Panc1 (cell line): Measurements from ENCODE around the gene ZBTB7C. TPM values are rescaled to one million over a fixed set of nuclear protein-coding genes. Genes with fewer than 3 reads are reported as not detected.

Source experiments
- ATAC-seq: fragments of 200-7000 bp; cut with Tn5 transposase; 2 replicates; pipeline ENCODE4 v1.9.1; 2020; ENCODE audit warnings: mild to moderate bottlenecking, moderate library complexity
- BruUV-seq: library from RNA; stranded (reverse); fragments of 400-500 nt; replicated peaks from 2 replicates; lab custom pipeline; 2021; lab: Mats Ljungman, UMichigan
- CTCF ChIA-PET: fragments of 300-600 bp; sonication (Branson Sonifier 250); formaldehyde crosslinking; loops from one replicate; lab custom pipeline; 2022; ENCODE audit warnings: antibody characterized with exemption; lab: Charles Lee
- POLR2A ChIA-PET: fragments of 300-600 bp; sonication (Branson Sonifier 250); formaldehyde crosslinking; loops from one replicate; lab custom pipeline; 2022; ENCODE audit warnings: antibody characterized with exemption; lab: Charles Lee
- DNase-seq: peaks from one replicate; pipeline ENCODE4 v3.0.0-alpha.2; 2010; ENCODE audit warnings: low read depth, low spot score
- H3K27ac ChIP-seq: 2 replicates; pipeline ENCODE4 v1.5.1; 2011; ENCODE audit warnings: mild to moderate bottlenecking, low read length, inconsistent platforms
- H3K27me3 ChIP-seq: fragments of 200-500 bp; sonication (Bioruptor generic); 2 replicates; pipeline ENCODE4 v1.6.0; 2014; ENCODE audit warnings: low read length, inconsistent platforms; ENCODE audit not compliant: control insufficient read depth, insufficient read depth
- H3K36me3 ChIP-seq: fragments of 200-500 bp; sonication (Bioruptor generic); 2 replicates; pipeline ENCODE4 v1.5.1; 2014; ENCODE audit warnings: inconsistent platforms, mild to moderate bottlenecking, low read length, moderate library complexity; ENCODE audit not compliant: control insufficient read depth, insufficient read depth
- H3K4me1 ChIP-seq: 2 replicates; pipeline ENCODE4 v1.5.1; 2011; ENCODE audit warnings: inconsistent platforms, mild to moderate bottlenecking, low read length, moderate library complexity; ENCODE audit not compliant: control insufficient read depth, insufficient read depth
- H3K4me3 ChIP-seq, 2 experiments: 2 replicates each; pipeline ENCODE4 v1.5.1; 2011 to 2012; ENCODE audit warnings: low read depth in 2 of 2, low read length in 2 of 2, mild to moderate bottlenecking in 2 of 2, inconsistent platforms in 1 of 2, moderate library complexity in 1 of 2
- H3K9me3 ChIP-seq: fragments of 200-500 bp; sonication (Bioruptor generic); 2 replicates; pipeline ENCODE4 v1.5.1; 2014; ENCODE audit warnings: low read depth, mild to moderate bottlenecking, inconsistent platforms, low read length, moderate library complexity; ENCODE audit not compliant: control insufficient read depth, insufficient read depth
- POLR2AphosphoS5 ChIP-seq: IDR thresholded peaks from 2 replicates; pipeline ENCODE4 v1.6.1; 2012; ENCODE audit warnings: mild to moderate bottlenecking, low read depth, low read length, moderate library complexity
- SIN3A ChIP-seq: IDR thresholded peaks from 2 replicates; pipeline ENCODE4 v1.6.1; 2012; ENCODE audit warnings: low read depth, mild to moderate bottlenecking, low read length, moderate library complexity, borderline replicate concordance; ENCODE audit not compliant: insufficient read depth
- TCF7L2 ChIP-seq: IDR thresholded peaks from 2 replicates; pipeline ENCODE4 v1.6.1; 2011; ENCODE audit warnings: mild to moderate bottlenecking, low read depth, low read length, inconsistent platforms
- in situ Hi-C: cut with HindIII; loops from 2 replicates; pipeline ENCODE4 v1.10.0; 2016; ENCODE audit warnings: low sequenced_read_pairs, low pct_unique_long_range_greater_than_20kb
- intact Hi-C: fragments of 100-400 bp; cut with micrococcal nuclease; formaldehyde crosslinking; loops from one replicate; pipeline ENCODE4 v1.10.0; 2022; ENCODE audit not compliant: unreplicated experiment
- total RNA-seq: library from RNA; stranded (reverse); gene quantifications from one replicate; pipeline ENCODE4 v1.2.1, GENCODE V29; 2021; ENCODE audit not compliant: unreplicated experiment
- TF ChIP-seq, protein P1 (sequence below), 2 experiments: IDR thresholded peaks; 2 replicates each; pipeline ENCODE4 v1.6.1; 2011 to 2012; ENCODE audit warnings: low read depth in 2 of 2, control low read depth in 1 of 2, low read length in 1 of 2, mild to moderate bottlenecking in 1 of 2, moderate library complexity in 1 of 2; ENCODE audit not compliant: insufficient read depth in 1 of 2
- TF ChIP-seq, protein P2 (sequence below): fragments of 450-650 bp; IDR thresholded peaks from 2 replicates; pipeline ENCODE4 v1.5.1; 2017; ENCODE audit warnings: mild to moderate bottlenecking

Gene ZBTB7C
- total RNA-seq, 1 experiment from 2014 or later, result 0.03 TPM

DNA sequence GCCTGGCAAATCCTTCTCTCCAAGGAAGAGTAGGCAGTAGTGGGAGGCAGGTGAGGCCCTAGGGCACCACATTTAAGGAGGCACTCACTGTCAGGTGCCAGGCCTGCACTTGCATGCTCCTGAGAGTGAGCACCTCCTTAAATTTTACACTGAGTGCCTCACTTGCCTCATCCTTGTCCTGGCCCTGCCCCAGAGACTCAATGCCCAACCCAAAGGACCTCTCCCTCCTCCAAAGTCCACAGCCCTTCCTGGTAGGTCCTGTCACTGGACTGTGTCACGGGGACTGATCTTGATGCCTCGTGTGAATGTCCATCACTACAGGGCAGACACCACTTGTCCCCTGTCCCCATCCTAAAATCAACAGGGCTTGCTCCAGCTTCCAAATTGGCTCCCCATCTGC is 235.6 kb downstream of the ZBTB7C start:
- POLR2A ChIA-PET, result no interaction called here
- intact Hi-C loops (no loop called here), in situ Hi-C loops (no loop called here)

DNA sequence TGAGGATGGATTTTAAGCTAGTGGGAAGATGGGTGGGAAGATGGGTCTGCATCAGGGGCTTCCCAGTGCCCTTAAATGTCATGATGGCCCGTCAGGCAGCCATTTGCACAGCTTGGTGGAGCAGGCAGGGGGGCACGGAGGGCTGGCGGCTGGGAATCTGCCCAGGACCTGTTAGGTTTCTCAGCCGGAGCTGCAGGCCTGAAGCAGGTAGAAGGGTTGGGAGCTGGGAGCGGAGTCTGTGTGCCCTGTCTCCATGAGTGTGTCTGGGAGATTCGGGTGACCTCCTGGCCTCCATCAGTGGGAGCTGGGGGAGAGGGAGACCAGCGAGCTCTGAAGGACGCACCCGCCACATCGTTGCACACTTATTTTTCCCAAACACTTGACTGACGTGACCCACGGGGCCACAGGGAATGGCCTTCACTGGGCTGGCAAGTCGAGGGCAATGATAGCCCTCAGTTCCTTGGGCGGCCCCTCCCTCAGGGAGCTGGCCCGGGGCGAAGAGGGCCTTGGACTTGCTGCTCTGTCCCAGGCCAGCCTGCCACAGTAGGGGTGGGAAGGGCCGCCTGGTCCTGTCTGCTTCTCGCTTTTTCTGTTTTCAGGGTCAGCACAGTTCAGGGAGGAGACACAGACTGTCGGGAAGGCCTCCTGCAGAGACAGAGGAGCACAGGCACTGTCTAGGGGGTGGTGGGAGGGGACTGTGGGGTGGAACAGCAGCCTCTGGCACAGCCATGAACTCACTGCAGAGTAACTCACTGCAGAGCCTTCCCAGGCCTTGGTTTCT is 236.8 kb downstream of the ZBTB7C start:
- Histone ChIP-seq H3K9me3 (no peaks in the 10 kb centered on the region), H3K4me3 (no peak overlapping the region), H3K27ac (no peak overlapping the region), H3K4me1 (no peaks in the 10 kb centered on the region), H3K36me3 (no peaks in the 10 kb centered on the region), H3K27me3 (no peaks in the 10 kb centered on the region; the same call in 1 of the 2 replicates)
- in situ Hi-C loops, result no loop called here
- intact Hi-C loops, result no loop called here
- no peak for DNase-seq
- no peak for ATAC-seq
- POLR2A ChIA-PET, result no interaction called here
- no TSS peak for BruUV-seq
- CTCF ChIA-PET, result no interaction called here
- TF ChIP-seq, protein P1, sequence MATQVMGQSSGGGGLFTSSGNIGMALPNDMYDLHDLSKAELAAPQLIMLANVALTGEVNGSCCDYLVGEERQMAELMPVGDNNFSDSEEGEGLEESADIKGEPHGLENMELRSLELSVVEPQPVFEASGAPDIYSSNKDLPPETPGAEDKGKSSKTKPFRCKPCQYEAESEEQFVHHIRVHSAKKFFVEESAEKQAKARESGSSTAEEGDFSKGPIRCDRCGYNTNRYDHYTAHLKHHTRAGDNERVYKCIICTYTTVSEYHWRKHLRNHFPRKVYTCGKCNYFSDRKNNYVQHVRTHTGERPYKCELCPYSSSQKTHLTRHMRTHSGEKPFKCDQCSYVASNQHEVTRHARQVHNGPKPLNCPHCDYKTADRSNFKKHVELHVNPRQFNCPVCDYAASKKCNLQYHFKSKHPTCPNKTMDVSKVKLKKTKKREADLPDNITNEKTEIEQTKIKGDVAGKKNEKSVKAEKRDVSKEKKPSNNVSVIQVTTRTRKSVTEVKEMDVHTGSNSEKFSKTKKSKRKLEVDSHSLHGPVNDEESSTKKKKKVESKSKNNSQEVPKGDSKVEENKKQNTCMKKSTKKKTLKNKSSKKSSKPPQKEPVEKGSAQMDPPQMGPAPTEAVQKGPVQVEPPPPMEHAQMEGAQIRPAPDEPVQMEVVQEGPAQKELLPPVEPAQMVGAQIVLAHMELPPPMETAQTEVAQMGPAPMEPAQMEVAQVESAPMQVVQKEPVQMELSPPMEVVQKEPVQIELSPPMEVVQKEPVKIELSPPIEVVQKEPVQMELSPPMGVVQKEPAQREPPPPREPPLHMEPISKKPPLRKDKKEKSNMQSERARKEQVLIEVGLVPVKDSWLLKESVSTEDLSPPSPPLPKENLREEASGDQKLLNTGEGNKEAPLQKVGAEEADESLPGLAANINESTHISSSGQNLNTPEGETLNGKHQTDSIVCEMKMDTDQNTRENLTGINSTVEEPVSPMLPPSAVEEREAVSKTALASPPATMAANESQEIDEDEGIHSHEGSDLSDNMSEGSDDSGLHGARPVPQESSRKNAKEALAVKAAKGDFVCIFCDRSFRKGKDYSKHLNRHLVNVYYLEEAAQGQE (IDR thresholded peaks at IDR 0.05; ENCODE audit: insufficient read depth in 1 of 2, low read depth in 2 of 2, low read length in 1 of 2), result no peak
- TF ChIP-seq, protein P2, sequence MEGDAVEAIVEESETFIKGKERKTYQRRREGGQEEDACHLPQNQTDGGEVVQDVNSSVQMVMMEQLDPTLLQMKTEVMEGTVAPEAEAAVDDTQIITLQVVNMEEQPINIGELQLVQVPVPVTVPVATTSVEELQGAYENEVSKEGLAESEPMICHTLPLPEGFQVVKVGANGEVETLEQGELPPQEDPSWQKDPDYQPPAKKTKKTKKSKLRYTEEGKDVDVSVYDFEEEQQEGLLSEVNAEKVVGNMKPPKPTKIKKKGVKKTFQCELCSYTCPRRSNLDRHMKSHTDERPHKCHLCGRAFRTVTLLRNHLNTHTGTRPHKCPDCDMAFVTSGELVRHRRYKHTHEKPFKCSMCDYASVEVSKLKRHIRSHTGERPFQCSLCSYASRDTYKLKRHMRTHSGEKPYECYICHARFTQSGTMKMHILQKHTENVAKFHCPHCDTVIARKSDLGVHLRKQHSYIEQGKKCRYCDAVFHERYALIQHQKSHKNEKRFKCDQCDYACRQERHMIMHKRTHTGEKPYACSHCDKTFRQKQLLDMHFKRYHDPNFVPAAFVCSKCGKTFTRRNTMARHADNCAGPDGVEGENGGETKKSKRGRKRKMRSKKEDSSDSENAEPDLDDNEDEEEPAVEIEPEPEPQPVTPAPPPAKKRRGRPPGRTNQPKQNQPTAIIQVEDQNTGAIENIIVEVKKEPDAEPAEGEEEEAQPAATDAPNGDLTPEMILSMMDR, result no peak
- TF ChIP-seq SIN3A, result no peak
- TF ChIP-seq TCF7L2, result no peak
- TF ChIP-seq POLR2AphosphoS5, result no peak

More for the DNA sequence above, 235.6 kb downstream of the ZBTB7C start:
- CTCF ChIA-PET, result no interaction called here
- ATAC-seq (no peak), DNase-seq (no peak)
- Histone ChIP-seq H3K4me3 (no peak overlapping the region), H3K27me3 (no peaks in the 10 kb centered on the region), H3K27ac (no peak overlapping the region), H3K4me1 (no peaks in the 10 kb centered on the region), H3K36me3 (no peaks in the 10 kb centered on the region), H3K9me3 (no peaks in the 10 kb centered on the region)
- no TSS peak for BruUV-seq
- TF ChIP-seq, protein P2, result no peak
- no peak for TF ChIP-seq SIN3A
